ENCODE results near the gene ZNF566.

Gene ZNF566

DNA sequence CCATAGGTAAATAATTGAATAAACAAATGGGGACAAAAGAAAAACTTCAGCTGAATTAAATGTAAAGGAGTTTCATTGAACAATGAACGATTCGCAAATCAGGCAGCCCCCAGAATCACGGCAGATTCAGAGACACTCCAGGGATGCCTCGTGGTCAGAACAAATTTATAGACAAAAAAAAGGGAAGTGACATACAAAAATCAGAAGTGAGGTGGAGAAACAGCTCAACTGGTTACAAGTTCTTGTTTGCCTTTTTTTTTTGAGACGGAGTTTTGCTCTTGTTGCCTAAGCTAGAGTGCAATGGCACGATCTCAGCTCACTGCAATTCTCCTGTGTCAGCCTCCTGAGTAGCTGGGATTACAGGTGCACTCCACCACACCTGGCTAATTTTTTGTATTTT is 5.7 kb downstream of the ZNF566 start:
- Histone ChIP-seq H3K4me1 (ENCODE audit: control insufficient read depth in 1 of 2, insufficient read depth in 1 of 2, low read depth in 1 of 2, low read length in 1 of 2) (peaks cover 2 to 3% of the 10 kb centered on the region in 2 experiments), H3K27ac (no peak overlapping the region), H3K9me3 (no peaks in the 10 kb centered on the region), H3K27me3 (no peaks in the 10 kb centered on the region), H3K4me3 (ENCODE audit: low read depth in 1 of 2, low read length in 1 of 2) (no peak overlapping the region), H3K36me3 (no peaks in the 10 kb centered on the region)
- TF ChIP-seq, protein P1, sequence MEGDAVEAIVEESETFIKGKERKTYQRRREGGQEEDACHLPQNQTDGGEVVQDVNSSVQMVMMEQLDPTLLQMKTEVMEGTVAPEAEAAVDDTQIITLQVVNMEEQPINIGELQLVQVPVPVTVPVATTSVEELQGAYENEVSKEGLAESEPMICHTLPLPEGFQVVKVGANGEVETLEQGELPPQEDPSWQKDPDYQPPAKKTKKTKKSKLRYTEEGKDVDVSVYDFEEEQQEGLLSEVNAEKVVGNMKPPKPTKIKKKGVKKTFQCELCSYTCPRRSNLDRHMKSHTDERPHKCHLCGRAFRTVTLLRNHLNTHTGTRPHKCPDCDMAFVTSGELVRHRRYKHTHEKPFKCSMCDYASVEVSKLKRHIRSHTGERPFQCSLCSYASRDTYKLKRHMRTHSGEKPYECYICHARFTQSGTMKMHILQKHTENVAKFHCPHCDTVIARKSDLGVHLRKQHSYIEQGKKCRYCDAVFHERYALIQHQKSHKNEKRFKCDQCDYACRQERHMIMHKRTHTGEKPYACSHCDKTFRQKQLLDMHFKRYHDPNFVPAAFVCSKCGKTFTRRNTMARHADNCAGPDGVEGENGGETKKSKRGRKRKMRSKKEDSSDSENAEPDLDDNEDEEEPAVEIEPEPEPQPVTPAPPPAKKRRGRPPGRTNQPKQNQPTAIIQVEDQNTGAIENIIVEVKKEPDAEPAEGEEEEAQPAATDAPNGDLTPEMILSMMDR (IDR thresholded peaks at IDR 0.05) = no peak

DNA sequence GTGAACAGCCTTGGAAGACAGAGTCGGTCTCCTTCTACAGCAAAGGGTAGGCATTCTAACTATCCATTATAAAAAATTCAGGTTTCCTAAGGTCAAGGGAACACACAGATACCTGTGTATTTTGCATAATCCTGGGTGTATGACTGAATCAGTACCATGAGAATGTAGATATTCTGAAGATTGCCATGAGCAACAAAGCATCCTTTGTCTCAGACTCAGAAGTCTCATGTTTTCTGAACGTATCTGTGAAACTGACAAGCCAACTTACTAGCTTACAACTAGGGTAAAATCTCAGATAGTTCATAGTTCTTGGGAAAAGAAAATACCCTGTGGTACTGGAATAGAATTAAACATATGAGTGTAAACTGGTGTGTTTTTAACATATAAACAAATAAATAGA is 6.5 kb downstream of the ZNF566 start:
- Histone ChIP-seq H3K27ac (no peak overlapping the region), H3K27me3 (no peaks in the 10 kb centered on the region), H3K4me3 (ENCODE audit: low read depth in 1 of 2, low read length in 1 of 2) (no peak overlapping the region), H3K36me3 (no peaks in the 10 kb centered on the region), H3K9me3 (no peaks in the 10 kb centered on the region), H3K4me1 (ENCODE audit: control insufficient read depth in 1 of 2, insufficient read depth in 1 of 2, low read depth in 1 of 2, low read length in 1 of 2) (no peaks in the 10 kb centered on the region)
- TF ChIP-seq, protein P1 (IDR thresholded peaks at IDR 0.05) = no peak

DNA sequence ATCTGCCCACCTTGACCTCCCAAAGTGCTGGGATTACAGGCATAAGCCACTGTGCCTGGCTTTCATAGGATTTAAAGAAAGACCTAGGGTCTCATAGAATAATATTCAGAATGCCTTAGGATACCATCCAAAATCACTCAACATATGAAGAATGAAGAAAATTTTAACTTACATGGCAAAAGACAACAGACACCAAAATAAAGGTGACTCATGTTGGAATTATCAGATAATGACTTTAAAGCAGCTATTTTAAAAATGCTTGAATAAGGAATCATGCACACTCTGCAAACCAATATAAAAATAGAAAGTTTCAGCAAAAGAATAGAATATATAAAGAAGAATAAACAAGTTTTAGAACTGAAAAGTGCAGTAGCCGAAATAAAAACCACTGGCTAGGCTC is 29.3 kb downstream of the ZNF566 start:
- Histone ChIP-seq H3K4me1 (ENCODE audit: control insufficient read depth in 1 of 2, insufficient read depth in 1 of 2, low read depth in 1 of 2, low read length in 1 of 2) (no peaks in the 10 kb centered on the region), H3K9me3 (no peaks in the 10 kb centered on the region), H3K36me3 (no peaks in the 10 kb centered on the region), H3K27ac (no peak overlapping the region), H3K27me3 (no peaks in the 10 kb centered on the region), H3K4me3 (ENCODE audit: low read depth in 1 of 2, low read length in 1 of 2) (no peak overlapping the region)
- TF ChIP-seq, protein P1 (IDR thresholded peaks at IDR 0.05) = no peak

DNA sequence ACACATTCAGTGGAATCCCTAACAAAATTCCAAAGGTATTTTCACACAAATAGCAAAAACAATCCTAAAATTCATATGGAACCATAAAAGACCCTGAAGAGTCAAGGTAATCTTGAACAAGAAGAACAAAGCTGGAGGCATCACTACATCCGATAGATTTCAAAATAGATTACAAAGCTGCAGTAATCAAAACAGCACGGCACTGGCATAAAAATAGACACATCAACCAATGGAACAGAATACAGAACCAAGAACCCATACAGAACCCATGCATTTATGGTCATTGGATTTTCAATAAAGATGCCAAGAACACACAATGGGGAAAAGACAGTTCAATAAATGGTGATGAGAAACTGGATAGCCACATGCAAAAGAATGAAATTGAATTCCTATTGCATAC is 32.5 kb downstream of the ZNF566 start:
- TF ChIP-seq, protein P1 (IDR thresholded peaks at IDR 0.05) = no peak
- H3K36me3 ChIP-seq = no peaks in the 10 kb centered on the region
- H3K27ac ChIP-seq = no peak overlapping the region
- no peak overlapping the region for H3K4me3 ChIP-seq (ENCODE audit: low read depth in 1 of 2, low read length in 1 of 2)
- no peaks in the 10 kb centered on the region for H3K9me3 ChIP-seq
- no peaks in the 10 kb centered on the region for H3K4me1 ChIP-seq (ENCODE audit: control insufficient read depth in 1 of 2, insufficient read depth in 1 of 2, low read depth in 1 of 2, low read length in 1 of 2)
- H3K27me3 ChIP-seq = no peaks in the 10 kb centered on the region

DNA sequence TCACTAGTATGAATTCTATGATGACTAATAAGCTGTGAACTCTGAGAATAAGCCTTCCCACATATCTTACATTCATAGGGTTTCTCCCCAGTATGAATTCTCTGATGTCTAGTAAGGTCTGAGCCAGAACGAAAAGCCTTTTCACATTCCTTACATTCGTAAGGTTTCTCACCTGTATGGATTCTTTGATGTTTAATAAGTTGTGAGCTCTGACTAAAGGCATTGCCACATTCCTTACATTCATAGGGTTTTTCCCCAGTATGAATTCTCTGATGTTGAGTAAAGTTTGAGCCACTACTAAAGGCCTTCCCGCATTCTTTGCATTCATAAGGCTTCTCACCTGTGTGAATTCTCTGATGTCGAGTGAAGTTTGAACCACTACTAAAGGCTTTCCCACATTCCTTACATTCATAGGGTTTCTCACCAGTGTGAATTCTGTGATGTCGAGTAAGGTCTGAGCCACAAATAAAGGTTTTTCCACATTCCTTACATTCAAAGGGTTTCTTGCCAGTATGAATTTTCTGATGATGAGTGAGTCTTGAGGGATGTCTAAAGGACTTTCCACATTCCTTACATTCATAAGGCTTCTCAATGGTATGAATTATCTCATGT is 40.2 kb downstream of the ZNF566 start:
- peaks cover 38% of the 10 kb centered on the region for H3K9me3 ChIP-seq
- H3K4me3 ChIP-seq (ENCODE audit: low read depth in 1 of 2, low read length in 1 of 2) = no peak overlapping the region
- no peaks in the 10 kb centered on the region for H3K4me1 ChIP-seq (ENCODE audit: control insufficient read depth in 1 of 2, insufficient read depth in 1 of 2, low read depth in 1 of 2, low read length in 1 of 2)
- H3K36me3 ChIP-seq = no peaks in the 10 kb centered on the region
- TF ChIP-seq, protein P1 (IDR thresholded peaks at IDR 0.05) = no peak
- no peak overlapping the region for H3K27ac ChIP-seq
- no peaks in the 10 kb centered on the region for H3K27me3 ChIP-seq

DNA sequence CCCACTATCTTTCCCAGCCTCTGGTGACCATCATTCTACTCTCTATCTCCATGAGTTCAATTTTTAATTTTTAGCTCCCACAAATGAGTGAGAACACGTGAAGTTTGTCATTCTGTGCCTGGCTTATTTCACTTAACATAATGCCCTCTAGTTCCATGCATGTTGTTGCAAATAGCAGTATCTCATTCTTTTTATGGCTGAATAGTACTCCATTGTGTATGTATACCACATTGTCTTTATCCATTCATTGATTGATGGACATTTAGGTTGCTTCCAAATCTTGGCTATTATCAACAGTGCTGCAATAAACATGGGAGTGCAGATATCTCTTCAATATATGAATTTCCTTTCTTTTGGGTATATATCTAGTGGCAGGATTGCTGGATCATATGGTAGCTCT is 48.0 kb downstream of the ZNF566 start:
- H3K36me3 ChIP-seq = no peaks in the 10 kb centered on the region
- H3K27me3 ChIP-seq = no peaks in the 10 kb centered on the region
- no peak overlapping the region for H3K27ac ChIP-seq
- no peak overlapping the region for H3K4me3 ChIP-seq (ENCODE audit: low read depth in 1 of 2, low read length in 1 of 2)
- TF ChIP-seq, protein P1 (IDR thresholded peaks at IDR 0.05) = no peak
- H3K4me1 ChIP-seq (ENCODE audit: control insufficient read depth in 1 of 2, insufficient read depth in 1 of 2, low read depth in 1 of 2, low read length in 1 of 2) = no peaks in the 10 kb centered on the region
- peaks cover 8% of the 10 kb centered on the region for H3K9me3 ChIP-seq

Measured in neutrophil (primary cell).